ENCODE results near the gene ZNF800.

- no peak for TF ChIP-seq CTCF (IDR thresholded peaks at IDR 0.05)
- TF ChIP-seq EZH2 (IDR thresholded peaks at IDR 0.05; ENCODE audit: borderline replicate concordance, insufficient read depth, low read depth, low read length, poor library complexity, severe bottlenecking), result no peak
Observed at GRCh38 chr7:127438836-127439235, 46.3 kb upstream of the ZNF800 start.

Data from B cell (primary cell).